Measurements from ENCODE around the gene MALSU1.

GRCh38 chr7:23333671-23334246, 34.6 kb downstream of the MALSU1 start:
- TF ChIP-seq POLR2A (IDR thresholded peaks at IDR 0.05) (no peak), CTCF (IDR thresholded peaks at IDR 0.05) (no peak), POLR2AphosphoS5 (IDR thresholded peaks at IDR 0.05) (no peak)
